Activated CD4-positive, alpha-beta T cell treated with anti-CD3 and anti-CD28 coated beads, Interleukin-2, Interleukin-6, amounts not matched to agents 100 ng/mL and 50 ng/mL, durations not matched to agents 16 hours and 8 hours (primary cell): ENCODE results near the gene PLK1.
"Not testable (repeated sequence)": the region's sequence is repeated elsewhere in the genome, so short reads cannot be mapped to it uniquely, and the experiment has no call there.

Source experiments
- DNase-seq: peaks from one replicate; pipeline ENCODE4 v3.0.0-alpha.2; 2020

PLK1 gene

GRCh38 chr16:23711785-23712184 lies 33.1 kb downstream of the PLK1 start:
- DNase-seq = no peak

- DNase-seq = no peak
Observed at GRCh38 chr16:23712976-23713375, 34.3 kb downstream of the PLK1 start, which contains the start of gene ERN2. Gene ERN2 (minus strand): TSS chr16:23713222. CDS start chr16:23713187, 35 bp downstream.

- DNase-seq = no peak
Observed at GRCh38 chr16:23716484-23716883, 37.8 kb downstream of the PLK1 start.

- not testable (repeated sequence) for DNase-seq
Observed at GRCh38 chr16:23722613-23723240, 44.0 kb downstream of the PLK1 start.

- no peak for DNase-seq
Observed at GRCh38 chr16:23724096-23724784, 45.6 kb downstream of the PLK1 start.

- DNase-seq = no peak
Observed at GRCh38 chr16:23724785-23725131, 46.1 kb downstream of the PLK1 start.

- DNase-seq = no peak
Observed at GRCh38 chr16:23726710-23727109, 48.0 kb downstream of the PLK1 start.

- no peak for DNase-seq
Observed at GRCh38 chr16:23728112-23728477, 49.4 kb downstream of the PLK1 start.

- no peak for DNase-seq
Observed at GRCh38 chr16:23729503-23730424, 51.1 kb downstream of the PLK1 start.

- no peak for DNase-seq
Observed at GRCh38 chr16:23734176-23734893, 55.6 kb downstream of the PLK1 start.

- not testable (repeated sequence) for DNase-seq
Observed at GRCh38 chr16:23737423-23738028, 58.8 kb downstream of the PLK1 start.

GRCh38 chr16:23739516-23739915 lies 60.8 kb downstream of the PLK1 start:
- no peak for DNase-seq
